HCT116 (cell line): Measurements from ENCODE around the gene TMEM59L. TPM values are rescaled to one million over a fixed set of nuclear protein-coding genes. Genes with fewer than 3 reads are reported as not detected.

Source experiments
- ATAC-seq: fragments of 200-7000 bp; cut with Tn5 transposase; 2 replicates; pipeline ENCODE4 v1.9.1; 2020; ENCODE audit warnings: mild to moderate bottlenecking, moderate library complexity
- BruUV-seq: library from RNA; stranded (reverse); fragments of 400-500 nt; replicated peaks from 2 replicates; lab custom pipeline; 2021; lab: Mats Ljungman, UMichigan
- CTCF ChIA-PET: fragments of 300-600 bp; sonication (Branson Sonifier 250); formaldehyde crosslinking; loops from one replicate; lab custom pipeline; 2021; ENCODE audit warnings: antibody characterized with exemption; lab: Charles Lee
- POLR2A ChIA-PET: fragments of 300-600, 350-600 bp; sonication (Branson Sonifier 250); formaldehyde crosslinking; loops from one replicate; lab custom pipeline; 2021; ENCODE audit warnings: antibody characterized with exemption; lab: Charles Lee
- RAD21 ChIA-PET, 2 experiments: fragments of 300-600 bp; sonication (Branson Sonifier 250); formaldehyde crosslinking; loops; one replicate each; lab custom pipeline; 2023; ENCODE audit warnings: low total read pairs in 2 of 2; ENCODE audit not compliant: uncharacterized antibody in 2 of 2, unreplicated experiment in 2 of 2, low non-redundant PET in 1 of 2; lab: Charles Lee
- DNase-seq: peaks from one replicate; pipeline ENCODE4 v3.0.0-alpha.2; 2010; ENCODE audit warnings: low read depth, low spot score
- H2AFZ ChIP-seq: fragments of 200-600 bp; shearing (Covaris generic), sonication (generic); 2 replicates; pipeline ENCODE4 v1.6.1; 2017; ENCODE audit warnings: low read depth, mixed run types, mixed read lengths, antibody characterized with exemption, low read length; ENCODE audit not compliant: poor library complexity, severe bottlenecking
- H3K27ac ChIP-seq: 2 replicates; pipeline ENCODE4 v1.5.1; 2012; ENCODE audit warnings: low read depth, low read length
- H3K27me3 ChIP-seq: fragments of 200-600 bp; sonication (generic); 2 replicates; pipeline ENCODE4 v1.6.1; 2016; ENCODE audit warnings: mixed run types, low read length, mixed read lengths; ENCODE audit not compliant: insufficient read depth
- H3K36me3 ChIP-seq, 2 experiments: fragments of 200-500 bp in 1 of 2; fragments of 200-600 bp in 1 of 2; sonication (Bioruptor generic) in 1 of 2; sonication (generic) in 1 of 2; 2 replicates each; pipeline versions ENCODE4 v1.5.1 to v1.6.1; 2014 to 2016; ENCODE audit warnings: low read length in 2 of 2, inconsistent platforms in 1 of 2, mixed read lengths in 1 of 2, mixed run types in 1 of 2; ENCODE audit not compliant: insufficient read depth in 2 of 2, control insufficient read depth in 1 of 2
- H3K4me1 ChIP-seq, 2 experiments: fragments of 200-600 bp in 1 of 2; sonication (generic) in 1 of 2; 2 replicates each; pipeline versions ENCODE4 v1.5.1 to v1.6.1; 2012 to 2017; ENCODE audit warnings: low read length in 2 of 2, inconsistent platforms in 1 of 2, mild to moderate bottlenecking in 1 of 2, mixed read lengths in 1 of 2, mixed run types in 1 of 2, moderate library complexity in 1 of 2; ENCODE audit not compliant: insufficient read depth in 2 of 2, control insufficient read depth in 1 of 2
- H3K4me2 ChIP-seq: fragments of 200-600 bp; sonication (generic); 2 replicates; pipeline ENCODE4 v1.6.1; 2017; ENCODE audit warnings: mixed run types, low read length, mixed read lengths
- H3K4me3 ChIP-seq, 2 experiments: fragments of 200-600 bp in 1 of 2; sonication (generic) in 1 of 2; replicated peaks in 1 of 2; 2 replicates each; pipeline ENCODE4 v1.5.1; 2011 to 2016; ENCODE audit warnings: low read length in 2 of 2, control low read depth in 1 of 2, low read depth in 1 of 2, mild to moderate bottlenecking in 1 of 2, mixed read lengths in 1 of 2, mixed run types in 1 of 2
- H3K79me2 ChIP-seq: fragments of 200-600 bp; sonication (generic); 2 replicates; pipeline ENCODE4 v1.6.1; 2017; ENCODE audit warnings: mild to moderate bottlenecking, mixed run types, low read length, moderate library complexity, mixed read lengths; ENCODE audit not compliant: insufficient read depth
- H3K9ac ChIP-seq: fragments of 200-600 bp; sonication (generic); 2 replicates; pipeline ENCODE4 v1.6.1; 2016; ENCODE audit warnings: low read length, mixed read lengths
- H3K9me2 ChIP-seq: fragments of 200-600 bp; sonication (generic), shearing (Covaris generic); 2 replicates; pipeline ENCODE4 v1.6.1; 2017; ENCODE audit warnings: mixed run types, mild to moderate bottlenecking, moderate library complexity; ENCODE audit not compliant: insufficient read depth
- H3K9me3 ChIP-seq, 2 experiments: fragments of 200-500 bp in 1 of 2; fragments of 200-600 bp in 1 of 2; sonication (Bioruptor generic) in 1 of 2; sonication (generic) in 1 of 2; 2 replicates each; pipeline ENCODE4 v1.6.1; 2014 to 2017; ENCODE audit warnings: low read length in 2 of 2, mixed read lengths in 2 of 2, inconsistent platforms in 1 of 2, low read depth in 1 of 2, mild to moderate bottlenecking in 1 of 2, mixed run types in 1 of 2, moderate library complexity in 1 of 2; ENCODE audit not compliant: control insufficient read depth in 1 of 2, insufficient read depth in 1 of 2
- H4K20me1 ChIP-seq: fragments of 200-600 bp; sonication (generic), shearing (Covaris generic); 2 replicates; pipeline ENCODE4 v1.6.1; 2017; ENCODE audit warnings: mixed run types, mild to moderate bottlenecking, moderate library complexity; ENCODE audit not compliant: insufficient read depth
- CBX3 ChIP-seq: IDR thresholded peaks from 2 replicates; pipeline ENCODE4 v1.6.1; 2012; ENCODE audit warnings: low read depth
- CEBPB ChIP-seq: IDR thresholded peaks from 2 replicates; pipeline ENCODE4 v1.6.1; 2012; ENCODE audit warnings: low read depth
- EZH2 ChIP-seq: fragments of 200-600 bp; sonication (generic); IDR thresholded peaks from 2 replicates; pipeline ENCODE4 v1.6.1; 2017; ENCODE audit warnings: antibody characterized with exemption, mixed run types
- EZH2phosphoT487 ChIP-seq: fragments of 200-600 bp; IDR thresholded peaks from 2 replicates; pipeline ENCODE4 v1.6.1; 2018; ENCODE audit warnings: antibody characterized with exemption, borderline replicate concordance
- FOSL1 ChIP-seq: IDR thresholded peaks from 2 replicates; pipeline ENCODE4 v1.6.1; 2012; ENCODE audit warnings: low read depth
- POLR2A ChIP-seq: IDR thresholded peaks from 2 replicates; pipeline ENCODE4 v1.7.0; 2011; ENCODE audit warnings: borderline replicate concordance; ENCODE audit not compliant: insufficient read depth, insufficient read length; ENCODE audit errors: extremely low read depth
- SIN3A ChIP-seq: IDR thresholded peaks from 2 replicates; pipeline ENCODE4 v1.6.1; 2012; ENCODE audit warnings: low read depth
- ZFX ChIP-seq: fragments of 450-650 bp; IDR thresholded peaks from 2 replicates; pipeline ENCODE4 v1.6.1; 2017
- ZNF274 ChIP-seq: fragments of 200-500 bp; sonication (Bioruptor generic); IDR thresholded peaks from 2 replicates; pipeline ENCODE4 v1.6.1; 2014; ENCODE audit warnings: mild to moderate bottlenecking, low read depth, low read length, inconsistent platforms
- intact Hi-C: fragments of 100-400 bp; cut with micrococcal nuclease; formaldehyde crosslinking; loops from 2 replicates; pipeline ENCODE4 v1.10.0; 2022
- total RNA-seq: library from RNA; stranded (reverse); gene quantifications from one replicate; pipeline ENCODE4 v1.2.1, GENCODE V29; 2021; ENCODE audit not compliant: unreplicated experiment

TMEM59L gene
- total RNA-seq, 1 experiment from 2014 or later = 14.3 TPM

DNA sequence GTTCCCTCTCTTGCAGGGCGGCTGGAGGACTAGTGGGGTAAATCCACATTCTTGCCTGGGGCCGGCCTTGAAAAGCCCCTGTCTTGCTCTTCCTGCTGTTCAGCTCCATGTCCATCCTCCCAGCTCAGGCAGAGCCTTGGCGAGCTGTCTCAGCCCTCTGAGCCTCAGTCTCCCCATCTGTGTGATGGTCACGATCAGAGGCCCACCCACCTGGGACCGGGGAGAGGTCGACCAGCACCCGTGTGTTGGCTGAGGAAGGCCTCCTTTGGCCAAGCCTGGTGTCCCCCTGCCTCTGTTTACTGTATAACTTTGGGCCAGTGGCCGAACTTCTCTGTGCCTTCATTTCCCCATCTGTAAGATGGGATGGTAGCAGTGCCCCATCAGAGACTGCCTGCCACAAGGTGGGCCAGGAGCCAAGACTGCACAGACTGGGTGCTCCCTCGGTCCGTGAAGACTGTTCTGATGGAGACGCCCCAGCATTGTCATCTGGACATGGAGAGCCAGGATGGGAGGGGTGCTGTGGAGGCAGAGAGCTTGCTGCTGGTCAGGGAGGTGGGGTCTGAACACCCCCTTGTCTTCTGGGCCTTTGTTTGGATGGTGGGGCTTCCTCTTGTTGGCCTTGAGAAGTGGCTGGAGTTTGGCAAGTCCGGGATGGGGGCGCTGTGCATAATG lies 42.6 kb downstream of the TMEM59L start (continued):
- TF ChIP-seq FOSL1 (no peak), CBX3 (no peak), SIN3A (no peak), CEBPB (no peak), ZNF274 (no peak)

DNA sequence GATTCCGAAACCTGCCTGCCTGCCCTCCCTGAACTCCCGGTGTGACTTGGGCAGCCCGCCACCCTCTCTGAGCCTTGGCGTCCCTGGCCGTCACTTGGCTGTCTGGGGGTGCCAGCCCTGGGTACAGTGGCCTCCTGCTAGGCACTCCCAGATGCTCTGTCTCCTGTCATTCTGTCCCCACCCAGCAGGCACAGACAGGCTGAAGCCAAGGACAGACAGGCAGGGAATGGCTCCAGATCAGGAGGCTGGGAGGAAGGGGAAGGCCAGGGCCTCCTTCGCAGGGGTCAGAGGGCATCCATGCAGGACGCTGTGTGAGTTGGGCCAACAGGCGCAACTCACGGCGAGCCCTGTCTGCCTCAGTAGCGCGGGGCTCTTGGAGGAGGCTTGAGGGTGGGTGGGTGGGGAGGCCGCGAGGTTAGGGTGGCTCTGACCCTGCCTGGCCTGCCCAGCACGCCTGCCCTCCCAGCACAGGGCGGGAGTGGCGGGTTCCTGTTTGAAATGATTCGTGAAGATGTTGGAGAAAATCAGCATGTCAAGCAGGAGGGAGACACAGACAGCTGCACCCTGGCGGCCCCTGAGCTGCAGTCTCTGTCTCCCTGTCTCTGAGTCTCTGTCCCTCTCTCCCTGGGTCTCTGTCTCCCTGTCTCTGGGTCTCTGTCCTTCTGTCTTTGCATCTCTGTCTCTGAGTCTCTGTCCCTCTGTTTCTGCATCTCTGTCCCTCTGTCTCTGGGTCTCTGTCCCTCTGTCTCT lies 43.8 kb downstream of the TMEM59L start:
- no peak overlapping the region for H3K9ac ChIP-seq
- BruUV-seq = no TSS peak
- POLR2A ChIA-PET = no interaction called here
- ATAC-seq (no peak), DNase-seq (no peak)
- H3K27me3 ChIP-seq = no peaks in the 10 kb centered on the region
- intact Hi-C loops = no loop called here
- H3K4me3 ChIP-seq = no peak overlapping the region
- H3K4me1 ChIP-seq = peaks cover 12 to 25% of the 10 kb centered on the region in 2 experiments
- no peaks in the 10 kb centered on the region for H3K9me2 ChIP-seq
- no peak overlapping the region for H2AFZ ChIP-seq
- peaks cover 8% of the 10 kb centered on the region; the same call in 1 of the 2 replicates for H3K79me2 ChIP-seq
- RAD21 ChIA-PET = no interaction called here
- no peak for TF ChIP-seq POLR2A
- TF ChIP-seq EZH2 = no peak
- TF ChIP-seq EZH2phosphoT487 = no peak
- TF ChIP-seq CBX3 = no peak
- no peak for TF ChIP-seq ZFX
- no peaks in the 10 kb centered on the region for H3K36me3 ChIP-seq
- CTCF ChIA-PET = no interaction called here
- no peak overlapping the region for H3K4me2 ChIP-seq
- no peaks in the 10 kb centered on the region for H4K20me1 ChIP-seq
- no peaks in the 10 kb centered on the region for H3K9me3 ChIP-seq
- no peak overlapping the region for H3K27ac ChIP-seq
